HepG2 (cell line): Measurements from ENCODE around the gene TSSK6. TPM values are rescaled to one million over a fixed set of nuclear protein-coding genes. Genes with fewer than 3 reads are reported as not detected.
A peak's percentile ranks its signal among the peaks of the same experiment; 100 is the strongest.

Experiments used
- BHLHE40 ChIP-seq: IDR thresholded peaks from 2 replicates; pipeline ENCODE4 v1.6.1; 2011; ENCODE audit warnings: low read length, improper control_type of control experiment
- FOXA3 ChIP-seq: IDR thresholded peaks from 2 replicates; pipeline ENCODE4 v1.6.1; 2016; ENCODE audit warnings: missing genetic modification reagents, missing compliant biosample characterization
- FOXO1 ChIP-seq: sonication (generic); formaldehyde crosslinking; IDR thresholded peaks from 2 replicates; pipeline ENCODE4 v1.4.0; 2020; ENCODE audit warnings: missing genetic modification reagents
- HCFC1 ChIP-seq: fragments of 150-350 bp; IDR thresholded peaks from 2 replicates; pipeline ENCODE4 v1.6.1; 2014; ENCODE audit warnings: low read depth, low read length
- KLF12 ChIP-seq: sonication (generic); formaldehyde crosslinking; IDR thresholded peaks from 2 replicates; pipeline ENCODE4 v1.4.0; 2020; ENCODE audit warnings: missing genetic modification reagents, borderline replicate concordance
- NFKB2 ChIP-seq: sonication (generic); formaldehyde crosslinking; IDR thresholded peaks from 2 replicates; pipeline ENCODE4 v1.4.0; 2020; ENCODE audit warnings: missing genetic modification reagents, borderline replicate concordance
- RAD51 ChIP-seq: fragments of 450-650 bp; IDR thresholded peaks from 2 replicates; pipeline ENCODE4 v1.6.1; 2016; ENCODE audit warnings: borderline replicate concordance
- RXRA ChIP-seq: sonication (generic); formaldehyde crosslinking; IDR thresholded peaks from 2 replicates; pipeline ENCODE4 v1.5.1; 2020; ENCODE audit warnings: missing genetic modification reagents
- SALL2 ChIP-seq: sonication (generic); formaldehyde crosslinking; IDR thresholded peaks from 2 replicates; pipeline ENCODE4 v1.8.1; 2023; ENCODE audit warnings: mild to moderate bottlenecking, missing genetic modification reagents, inconsistent platforms
- SP2 ChIP-seq: sonication (generic); formaldehyde crosslinking; IDR thresholded peaks from 2 replicates; pipeline ENCODE4 v1.5.1; 2020; ENCODE audit warnings: mild to moderate bottlenecking, missing genetic modification reagents
- YEATS2 ChIP-seq: sonication (generic); formaldehyde crosslinking; IDR thresholded peaks from 2 replicates; pipeline ENCODE4 v1.4.0; 2020; ENCODE audit warnings: missing genetic modification reagents, borderline replicate concordance
- ZMYM3 ChIP-seq: sonication (generic); formaldehyde crosslinking; IDR thresholded peaks from 2 replicates; pipeline ENCODE4 v1.5.1; 2020; ENCODE audit warnings: mild to moderate bottlenecking, missing genetic modification reagents
- ZNF20 ChIP-seq: sonication (generic); formaldehyde crosslinking; IDR thresholded peaks from 2 replicates; pipeline ENCODE4 v1.4.0; 2020; ENCODE audit warnings: mild to moderate bottlenecking, moderate library complexity, missing genetic modification reagents
- ZNF30 ChIP-seq: sonication (generic); formaldehyde crosslinking; IDR thresholded peaks from 2 replicates; pipeline ENCODE4 v1.5.0; 2020; ENCODE audit warnings: mild to moderate bottlenecking, missing genetic modification reagents
- ZNF33B ChIP-seq: sonication (generic); formaldehyde crosslinking; IDR thresholded peaks from 2 replicates; pipeline ENCODE4 v1.5.1; 2020; ENCODE audit warnings: mild to moderate bottlenecking, missing genetic modification reagents
- ZSCAN20 ChIP-seq: sonication (generic); formaldehyde crosslinking; IDR thresholded peaks from 2 replicates; pipeline ENCODE4 v1.4.0; 2020; ENCODE audit warnings: missing genetic modification reagents, mild to moderate bottlenecking, borderline replicate concordance
- polyA plus RNA-seq, 8 experiments: library from polyadenylated mRNA; depleted of rRNA in 3 of 8; stranded (reverse) in 7 of 8; unstranded in 1 of 8; fragments of >200 nt; fragmentation: Illumina TruSeq in 4 of 8; extraction: Trizol in 4 of 8; gene quantifications; 2 replicates each; pipeline versions ENCODE4 v1.2.1 to v1.2.3, GENCODE V29; 2011 to 2016; ENCODE audit warnings: low read depth in 4 of 8, missing spikeins in 1 of 8, mixed read lengths in 1 of 8; ENCODE audit not compliant: insufficient read depth in 1 of 8
- total RNA-seq, 5 experiments: library from RNA; depleted of rRNA; stranded (reverse); fragments of >200 nt; fragmentation: Illumina TruSeq; extraction: Trizol; gene quantifications; 2 replicates each; pipeline ENCODE4 v1.2.3, GENCODE V29; 2016; ENCODE audit warnings: low read depth in 1 of 5
- TF ChIP-seq, protein P1 (sequence below): conservative IDR thresholded peaks from 2 replicates; pipeline ENCODE4 v1.6.1; 2018; ENCODE audit warnings: missing genetic modification reagents
- TF ChIP-seq, protein P2 (sequence below): sonication (generic); formaldehyde crosslinking; IDR thresholded peaks from 2 replicates; pipeline ENCODE4 v1.5.0; 2020; ENCODE audit warnings: mild to moderate bottlenecking, missing genetic modification reagents, borderline replicate concordance
- TF ChIP-seq, protein P3 (sequence below): IDR thresholded peaks from 2 replicates; pipeline ENCODE4 v1.6.1; 2016; ENCODE audit warnings: missing compliant biosample characterization, missing genetic modification reagents, borderline replicate concordance

Gene TSSK6
- total and polyA plus RNA-seq, 2 of the 13 experiments (the other 11 are each of a cell fraction or from before 2014, with no cell fraction given) = 0.71 to 1.2 TPM

DNA sequence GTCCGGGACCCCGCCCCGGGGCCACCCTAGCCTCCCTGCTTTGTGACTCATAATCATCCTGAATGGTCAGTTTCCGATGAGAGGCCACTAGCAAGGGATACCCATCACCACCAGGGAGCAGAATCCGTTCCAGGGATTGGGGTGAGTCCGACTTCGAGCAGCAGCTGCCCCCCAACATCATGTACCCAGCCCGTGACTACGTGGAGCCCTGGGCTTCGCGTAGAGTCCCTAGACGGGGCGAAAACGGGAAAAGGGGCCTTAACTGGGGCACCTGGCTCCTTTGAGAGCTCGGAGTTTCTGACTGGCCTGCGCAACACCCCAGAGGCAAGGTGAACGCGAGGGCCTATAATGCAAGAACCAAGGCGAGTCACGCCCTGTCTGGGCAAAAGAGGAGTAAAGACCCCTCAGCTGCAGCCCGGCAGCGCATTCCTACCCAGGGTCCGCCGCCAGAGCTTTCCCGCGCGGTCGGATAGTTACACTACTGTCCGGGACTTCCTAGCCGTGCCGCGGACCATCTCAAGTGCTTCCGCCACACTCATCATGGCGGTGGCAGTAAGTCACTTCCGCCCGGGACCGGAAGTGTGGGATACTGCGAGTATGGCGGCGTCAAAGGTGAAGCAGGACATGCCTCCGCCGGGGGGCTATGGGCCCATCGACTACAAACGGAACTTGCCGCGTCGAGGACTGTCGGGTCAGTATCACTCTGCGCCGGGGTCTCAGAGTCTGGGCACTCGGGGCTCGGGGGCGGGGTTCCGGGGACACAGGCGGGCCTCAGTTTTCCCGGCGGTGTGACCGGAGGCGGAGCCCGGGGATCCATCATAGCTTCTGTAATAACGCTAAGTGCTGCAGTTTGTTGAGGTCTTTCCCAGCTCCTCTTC, 533 bp upstream of the TSSK6 start, which contains the start of gene NDUFA13 (continued):
- TF ChIP-seq ZNF30 (CRISPR knock-in tag) = no peak
- no peak for TF ChIP-seq ZNF20
- no peak for TF ChIP-seq RAD51
- TF ChIP-seq, protein P1, sequence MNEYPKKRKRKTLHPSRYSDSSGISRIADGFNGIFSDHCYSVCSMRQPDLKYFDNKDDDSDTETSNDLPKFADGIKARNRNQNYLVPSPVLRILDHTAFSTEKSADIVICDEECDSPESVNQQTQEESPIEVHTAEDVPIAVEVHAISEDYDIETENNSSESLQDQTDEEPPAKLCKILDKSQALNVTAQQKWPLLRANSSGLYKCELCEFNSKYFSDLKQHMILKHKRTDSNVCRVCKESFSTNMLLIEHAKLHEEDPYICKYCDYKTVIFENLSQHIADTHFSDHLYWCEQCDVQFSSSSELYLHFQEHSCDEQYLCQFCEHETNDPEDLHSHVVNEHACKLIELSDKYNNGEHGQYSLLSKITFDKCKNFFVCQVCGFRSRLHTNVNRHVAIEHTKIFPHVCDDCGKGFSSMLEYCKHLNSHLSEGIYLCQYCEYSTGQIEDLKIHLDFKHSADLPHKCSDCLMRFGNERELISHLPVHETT (CRISPR knock-in tag) = no peak; the same call in 1 of the 2 replicates
- TF ChIP-seq SALL2 (CRISPR knock-in tag) = peak; percentile 80; the same call in 1 of the 2 replicates
- TF ChIP-seq, protein P2, sequence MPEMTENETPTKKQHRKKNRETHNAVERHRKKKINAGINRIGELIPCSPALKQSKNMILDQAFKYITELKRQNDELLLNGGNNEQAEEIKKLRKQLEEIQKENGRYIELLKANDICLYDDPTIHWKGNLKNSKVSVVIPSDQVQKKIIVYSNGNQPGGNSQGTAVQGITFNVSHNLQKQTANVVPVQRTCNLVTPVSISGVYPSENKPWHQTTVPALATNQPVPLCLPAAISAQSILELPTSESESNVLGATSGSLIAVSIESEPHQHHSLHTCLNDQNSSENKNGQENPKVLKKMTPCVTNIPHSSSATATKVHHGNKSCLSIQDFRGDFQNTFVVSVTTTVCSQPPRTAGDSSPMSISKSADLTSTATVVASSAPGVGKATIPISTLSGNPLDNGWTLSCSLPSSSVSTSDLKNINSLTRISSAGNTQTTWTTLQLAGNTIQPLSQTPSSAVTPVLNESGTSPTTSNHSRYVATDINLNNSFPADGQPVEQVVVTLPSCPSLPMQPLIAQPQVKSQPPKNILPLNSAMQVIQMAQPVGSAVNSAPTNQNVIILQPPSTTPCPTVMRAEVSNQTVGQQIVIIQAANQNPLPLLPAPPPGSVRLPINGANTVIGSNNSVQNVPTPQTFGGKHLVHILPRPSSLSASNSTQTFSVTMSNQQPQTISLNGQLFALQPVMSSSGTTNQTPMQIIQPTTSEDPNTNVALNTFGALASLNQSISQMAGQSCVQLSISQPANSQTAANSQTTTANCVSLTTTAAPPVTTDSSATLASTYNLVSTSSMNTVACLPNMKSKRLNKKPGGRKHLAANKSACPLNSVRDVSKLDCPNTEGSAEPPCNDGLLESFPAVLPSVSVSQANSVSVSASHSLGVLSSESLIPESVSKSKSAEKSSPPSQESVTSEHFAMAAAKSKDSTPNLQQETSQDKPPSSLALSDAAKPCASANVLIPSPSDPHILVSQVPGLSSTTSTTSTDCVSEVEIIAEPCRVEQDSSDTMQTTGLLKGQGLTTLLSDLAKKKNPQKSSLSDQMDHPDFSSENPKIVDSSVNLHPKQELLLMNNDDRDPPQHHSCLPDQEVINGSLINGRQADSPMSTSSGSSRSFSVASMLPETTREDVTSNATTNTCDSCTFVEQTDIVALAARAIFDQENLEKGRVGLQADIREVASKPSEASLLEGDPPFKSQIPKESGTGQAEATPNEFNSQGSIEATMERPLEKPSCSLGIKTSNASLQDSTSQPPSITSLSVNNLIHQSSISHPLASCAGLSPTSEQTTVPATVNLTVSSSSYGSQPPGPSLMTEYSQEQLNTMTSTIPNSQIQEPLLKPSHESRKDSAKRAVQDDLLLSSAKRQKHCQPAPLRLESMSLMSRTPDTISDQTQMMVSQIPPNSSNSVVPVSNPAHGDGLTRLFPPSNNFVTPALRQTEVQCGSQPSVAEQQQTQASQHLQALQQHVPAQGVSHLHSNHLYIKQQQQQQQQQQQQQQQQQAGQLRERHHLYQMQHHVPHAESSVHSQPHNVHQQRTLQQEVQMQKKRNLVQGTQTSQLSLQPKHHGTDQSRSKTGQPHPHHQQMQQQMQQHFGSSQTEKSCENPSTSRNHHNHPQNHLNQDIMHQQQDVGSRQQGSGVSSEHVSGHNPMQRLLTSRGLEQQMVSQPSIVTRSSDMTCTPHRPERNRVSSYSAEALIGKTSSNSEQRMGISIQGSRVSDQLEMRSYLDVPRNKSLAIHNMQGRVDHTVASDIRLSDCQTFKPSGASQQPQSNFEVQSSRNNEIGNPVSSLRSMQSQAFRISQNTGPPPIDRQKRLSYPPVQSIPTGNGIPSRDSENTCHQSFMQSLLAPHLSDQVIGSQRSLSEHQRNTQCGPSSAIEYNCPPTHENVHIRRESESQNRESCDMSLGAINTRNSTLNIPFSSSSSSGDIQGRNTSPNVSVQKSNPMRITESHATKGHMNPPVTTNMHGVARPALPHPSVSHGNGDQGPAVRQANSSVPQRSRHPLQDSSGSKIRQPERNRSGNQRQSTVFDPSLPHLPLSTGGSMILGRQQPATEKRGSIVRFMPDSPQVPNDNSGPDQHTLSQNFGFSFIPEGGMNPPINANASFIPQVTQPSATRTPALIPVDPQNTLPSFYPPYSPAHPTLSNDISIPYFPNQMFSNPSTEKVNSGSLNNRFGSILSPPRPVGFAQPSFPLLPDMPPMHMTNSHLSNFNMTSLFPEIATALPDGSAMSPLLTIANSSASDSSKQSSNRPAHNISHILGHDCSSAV (CRISPR knock-in tag) = no peak
- TF ChIP-seq SP2 = peak; percentile 72
- peak; percentile 39; the same call in 1 of the 2 replicates for TF ChIP-seq ZMYM3 (CRISPR knock-in tag)
- TF ChIP-seq, protein P3, sequence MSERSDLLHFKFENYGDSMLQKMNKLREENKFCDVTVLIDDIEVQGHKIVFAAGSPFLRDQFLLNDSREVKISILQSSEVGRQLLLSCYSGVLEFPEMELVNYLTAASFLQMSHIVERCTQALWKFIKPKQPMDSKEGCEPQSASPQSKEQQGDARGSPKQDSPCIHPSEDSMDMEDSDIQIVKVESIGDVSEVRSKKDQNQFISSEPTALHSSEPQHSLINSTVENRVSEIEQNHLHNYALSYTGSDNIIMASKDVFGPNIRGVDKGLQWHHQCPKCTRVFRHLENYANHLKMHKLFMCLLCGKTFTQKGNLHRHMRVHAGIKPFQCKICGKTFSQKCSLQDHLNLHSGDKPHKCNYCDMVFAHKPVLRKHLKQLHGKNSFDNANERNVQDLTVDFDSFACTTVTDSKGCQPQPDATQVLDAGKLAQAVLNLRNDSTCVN (CRISPR knock-in tag) = no peak; the same call in 1 of the 2 replicates
- peak; percentile 75; the same call in 1 of the 2 replicates for TF ChIP-seq NFKB2 (CRISPR knock-in tag)
- peak; percentile 83 for TF ChIP-seq YEATS2 (CRISPR knock-in tag)
- TF ChIP-seq ZNF33B (CRISPR knock-in tag) = 0 out of 2 replicates have a peak, but pooled peaks have one; percentile 56
- TF ChIP-seq KLF12 = peak; percentile 66; the same call in 1 of the 2 replicates
- TF ChIP-seq FOXO1 = peak; percentile 37; the same call in 1 of the 2 replicates
- peak; percentile 88 for TF ChIP-seq HCFC1
- peak; percentile 56; the same call in 1 of the 2 replicates for TF ChIP-seq FOXA3 (CRISPR knock-in tag)
- TF ChIP-seq ZSCAN20 = 0 out of 2 replicates have a peak, but pooled peaks have one; percentile 60
- 0 out of 2 replicates have a peak, but pooled peaks have one; percentile 11 for TF ChIP-seq BHLHE40
- peak; percentile 41; the same call in 1 of the 2 replicates for TF ChIP-seq RXRA (CRISPR knock-in tag)
